ENCODE data around the gene PKP4.

- TF ChIP-seq POLR2AphosphoS5 (IDR thresholded peaks at IDR 0.05; ENCODE audit: borderline replicate concordance, low read depth, low read length) (no peak), EZH2 (IDR thresholded peaks at IDR 0.05) (no peak), FOXP2 (optimal IDR thresholded peaks at IDR 0.05; ENCODE audit: control extremely low read depth, extremely low read length, insufficient read depth) (no peak)
Observed at GRCh38 chr2:158659483-158659882, 202.7 kb downstream of the PKP4 start.
